Muscle layer of duodenum (tissue), 2 donors: ENCODE measurements around the gene MAPKAPK3.

Experiments used
- H3K27ac ChIP-seq: one replicate; pipeline ENCODE4 v1.7.0; 2013; ENCODE audit warnings: mild to moderate bottlenecking, low read length
- H3K27me3 ChIP-seq: one replicate; pipeline ENCODE4 v1.7.0; 2013; ENCODE audit warnings: low read depth, mild to moderate bottlenecking, control low read depth, low read length
- H3K36me3 ChIP-seq, 2 donors: one replicate each; pipeline ENCODE4 v1.7.0; 2013; ENCODE audit warnings: low read length in 2 of 2, control low read depth in 1 of 2, mild to moderate bottlenecking in 1 of 2; ENCODE audit not compliant: insufficient read depth in 2 of 2, control insufficient read depth in 1 of 2
- H3K4me1 ChIP-seq, 2 donors: one replicate each; pipeline ENCODE4 v1.7.0; 2013; ENCODE audit warnings: low read length in 2 of 2, mild to moderate bottlenecking in 2 of 2, control low read depth in 1 of 2, moderate library complexity in 1 of 2; ENCODE audit not compliant: insufficient read depth in 2 of 2, control insufficient read depth in 1 of 2
- H3K4me3 ChIP-seq, 2 donors: one replicate each; pipeline ENCODE4 v1.7.0; 2013; ENCODE audit warnings: low read length in 2 of 2, low read depth in 1 of 2, mild to moderate bottlenecking in 1 of 2
- H3K9me3 ChIP-seq, 2 donors: one replicate each; pipeline ENCODE4 v1.7.0; 2013; ENCODE audit warnings: low read length in 2 of 2, control low read depth in 1 of 2, mild to moderate bottlenecking in 1 of 2; ENCODE audit not compliant: control insufficient read depth in 1 of 2
- donor health status: healthy.

The MAPKAPK3 gene

GRCh38 chr3:50637011-50637410, 20.1 kb downstream of the MAPKAPK3 start:
- Histone ChIP-seq H3K9me3 (no peaks in the 10 kb centered on the region), H3K27ac (no peak overlapping the region), H3K36me3 (peaks cover 13 to 21% of the 10 kb centered on the region in 2 donors), H3K4me1 (peaks cover 0 to 6% of the 10 kb centered on the region in 2 donors), H3K27me3 (no peaks in the 10 kb centered on the region), H3K4me3 (no peak overlapping the region)

GRCh38 chr3:50637945-50638344, 21.0 kb downstream of the MAPKAPK3 start:
- H3K36me3 ChIP-seq: peaks cover 16 to 29% of the 10 kb centered on the region in 2 donors
- H3K27me3 ChIP-seq: no peaks in the 10 kb centered on the region
- H3K27ac ChIP-seq: no peak overlapping the region
- H3K9me3 ChIP-seq: no peaks in the 10 kb centered on the region
- no peak overlapping the region for H3K4me3 ChIP-seq
- peaks cover 0 to 6% of the 10 kb centered on the region in 2 donors for H3K4me1 ChIP-seq

GRCh38 chr3:50639055-50639494, 22.1 kb downstream of the MAPKAPK3 start:
- Histone ChIP-seq H3K27me3 (no peaks in the 10 kb centered on the region), H3K4me3 (no peak overlapping the region), H3K27ac (no peak overlapping the region), H3K36me3 (peaks cover 25 to 37% of the 10 kb centered on the region in 2 donors), H3K9me3 (no peaks in the 10 kb centered on the region), H3K4me1 (peaks cover 0 to 6% of the 10 kb centered on the region in 2 donors)

- Histone ChIP-seq H3K36me3 (peaks cover 48 to 66% of the 10 kb centered on the region in 2 donors), H3K4me3 (no peak overlapping the region), H3K9me3 (no peaks in the 10 kb centered on the region), H3K4me1 (no peaks in the 10 kb centered on the region), H3K27ac (no peak overlapping the region), H3K27me3 (no peaks in the 10 kb centered on the region)
These were observed 25.4 kb downstream of the MAPKAPK3 start for GRCh38 chr3:50642382-50642781.

- H3K4me1 ChIP-seq: no peaks in the 10 kb centered on the region
- no peak overlapping the region for H3K27ac ChIP-seq
- no peak overlapping the region for H3K4me3 ChIP-seq
- H3K9me3 ChIP-seq: no peaks in the 10 kb centered on the region
- peaks cover 61 to 66% of the 10 kb centered on the region in 2 donors for H3K36me3 ChIP-seq
- no peaks in the 10 kb centered on the region for H3K27me3 ChIP-seq
These were observed 27.6 kb downstream of the MAPKAPK3 start for GRCh38 chr3:50644561-50644960.

GRCh38 chr3:50645378-50645777, 28.4 kb downstream of the MAPKAPK3 start:
- no peak overlapping the region for H3K27ac ChIP-seq
- no peak overlapping the region for H3K4me3 ChIP-seq
- H3K27me3 ChIP-seq: no peaks in the 10 kb centered on the region
- peaks cover 60 to 61% of the 10 kb centered on the region in 2 donors for H3K36me3 ChIP-seq
- no peaks in the 10 kb centered on the region for H3K9me3 ChIP-seq
- H3K4me1 ChIP-seq: no peaks in the 10 kb centered on the region

- Histone ChIP-seq H3K27ac (no peak overlapping the region), H3K36me3 (peaks cover 36 to 43% of the 10 kb centered on the region in 2 donors), H3K9me3 (no peaks in the 10 kb centered on the region), H3K4me3 (no peak overlapping the region), H3K27me3 (no peaks in the 10 kb centered on the region), H3K4me1 (no peaks in the 10 kb centered on the region)
These were observed 31.4 kb downstream of the MAPKAPK3 start for GRCh38 chr3:50648313-50648712.

- no peaks in the 10 kb centered on the region for H3K4me1 ChIP-seq
- peaks cover 30 to 38% of the 10 kb centered on the region in 2 donors for H3K36me3 ChIP-seq
- H3K27me3 ChIP-seq: no peaks in the 10 kb centered on the region
- no peak overlapping the region for H3K4me3 ChIP-seq
- H3K9me3 ChIP-seq: no peaks in the 10 kb centered on the region
- no peak overlapping the region for H3K27ac ChIP-seq
These were observed 32.0 kb downstream of the MAPKAPK3 start for GRCh38 chr3:50648944-50649343.

GRCh38 chr3:50649451-50649931, 32.5 kb downstream of the MAPKAPK3 start:
- Histone ChIP-seq H3K9me3 (no peaks in the 10 kb centered on the region), H3K4me1 (no peaks in the 10 kb centered on the region), H3K27ac (no peak overlapping the region), H3K4me3 (no peak overlapping the region), H3K36me3 (peaks cover 25 to 32% of the 10 kb centered on the region in 2 donors), H3K27me3 (no peaks in the 10 kb centered on the region)

- Histone ChIP-seq H3K9me3 (no peaks in the 10 kb centered on the region), H3K36me3 (peaks cover 20 to 31% of the 10 kb centered on the region in 2 donors), H3K4me1 (no peaks in the 10 kb centered on the region), H3K27ac (no peak overlapping the region), H3K27me3 (no peaks in the 10 kb centered on the region), H3K4me3 (no peak overlapping the region)
These were observed 33.1 kb downstream of the MAPKAPK3 start for GRCh38 chr3:50650018-50650417.

- Histone ChIP-seq H3K9me3 (no peaks in the 10 kb centered on the region), H3K27ac (no peak overlapping the region), H3K27me3 (no peaks in the 10 kb centered on the region), H3K36me3 (peaks cover 7 to 21% of the 10 kb centered on the region in 2 donors), H3K4me1 (no peaks in the 10 kb centered on the region), H3K4me3 (no peak overlapping the region)
These were observed 34.5 kb downstream of the MAPKAPK3 start for GRCh38 chr3:50651445-50651844.

- Histone ChIP-seq H3K27ac (no peak overlapping the region), H3K27me3 (no peaks in the 10 kb centered on the region), H3K4me3 (no peak overlapping the region), H3K9me3 (no peaks in the 10 kb centered on the region), H3K4me1 (no peaks in the 10 kb centered on the region), H3K36me3 (peaks cover under 1 to 15% of the 10 kb centered on the region in 2 donors)
These were observed 35.1 kb downstream of the MAPKAPK3 start for GRCh38 chr3:50651920-50652529.
